ENCODE results near the gene ITPRIP.

- TF ChIP-seq POLR2A (IDR thresholded peaks at IDR 0.05) = no peak
- TF ChIP-seq, protein P1, sequence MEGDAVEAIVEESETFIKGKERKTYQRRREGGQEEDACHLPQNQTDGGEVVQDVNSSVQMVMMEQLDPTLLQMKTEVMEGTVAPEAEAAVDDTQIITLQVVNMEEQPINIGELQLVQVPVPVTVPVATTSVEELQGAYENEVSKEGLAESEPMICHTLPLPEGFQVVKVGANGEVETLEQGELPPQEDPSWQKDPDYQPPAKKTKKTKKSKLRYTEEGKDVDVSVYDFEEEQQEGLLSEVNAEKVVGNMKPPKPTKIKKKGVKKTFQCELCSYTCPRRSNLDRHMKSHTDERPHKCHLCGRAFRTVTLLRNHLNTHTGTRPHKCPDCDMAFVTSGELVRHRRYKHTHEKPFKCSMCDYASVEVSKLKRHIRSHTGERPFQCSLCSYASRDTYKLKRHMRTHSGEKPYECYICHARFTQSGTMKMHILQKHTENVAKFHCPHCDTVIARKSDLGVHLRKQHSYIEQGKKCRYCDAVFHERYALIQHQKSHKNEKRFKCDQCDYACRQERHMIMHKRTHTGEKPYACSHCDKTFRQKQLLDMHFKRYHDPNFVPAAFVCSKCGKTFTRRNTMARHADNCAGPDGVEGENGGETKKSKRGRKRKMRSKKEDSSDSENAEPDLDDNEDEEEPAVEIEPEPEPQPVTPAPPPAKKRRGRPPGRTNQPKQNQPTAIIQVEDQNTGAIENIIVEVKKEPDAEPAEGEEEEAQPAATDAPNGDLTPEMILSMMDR (IDR thresholded peaks at IDR 0.05) = no peak
Measured at GRCh38 chr10:104344219-104344618, 6.0 kb upstream of the ITPRIP start.

Data from lower leg skin (tissue), 3 donors.